Liver (tissue), 3 donors: Measurements from ENCODE around the gene MTHFD1L.

Source experiments
- EGR1 ChIP-seq, 2 donors: IDR thresholded peaks; 2 replicates each; pipeline ENCODE4 v1.6.1; 2016 to 2018; ENCODE audit warnings: antibody characterized with exemption in 2 of 2, low read depth in 2 of 2
- GABPA ChIP-seq, 2 donors: IDR thresholded peaks in 1 of 2; conservative IDR thresholded peaks in 1 of 2; 2 replicates each; pipeline ENCODE4 v1.6.1; 2016; ENCODE audit warnings: antibody characterized with exemption in 2 of 2, mild to moderate bottlenecking in 1 of 2, moderate library complexity in 1 of 2
- RAD21 ChIP-seq, 2 donors: IDR thresholded peaks; 2 replicates each; pipeline ENCODE4 v1.6.1; 2016; ENCODE audit warnings: antibody characterized with exemption in 2 of 2, mild to moderate bottlenecking in 2 of 2
- SP1 ChIP-seq: IDR thresholded peaks from 2 replicates; pipeline ENCODE4 v1.6.1; 2018; ENCODE audit warnings: antibody characterized with exemption, mild to moderate bottlenecking
- ZBTB33 ChIP-seq: IDR thresholded peaks from 2 replicates; pipeline ENCODE4 v1.6.1; 2016; ENCODE audit warnings: antibody characterized with exemption
- TF ChIP-seq, protein P1 (sequence below): IDR thresholded peaks from 2 replicates; pipeline ENCODE4 v1.6.1; 2016; ENCODE audit warnings: antibody characterized with exemption
- TF ChIP-seq, protein P2 (sequence below): fragments of 150-350 bp; IDR thresholded peaks from 2 replicates; pipeline ENCODE4 v1.5.1; 2017; ENCODE audit warnings: improper control_type of control experiment, low read depth, low read length; ENCODE audit not compliant: missing input control
- TF ChIP-seq, protein P3 (sequence below): IDR thresholded peaks from 2 replicates; pipeline ENCODE4 v1.6.1; 2016; ENCODE audit warnings: antibody characterized with exemption, mild to moderate bottlenecking
- donor health status: healthy.
- donor health status: healthy.

DNA sequence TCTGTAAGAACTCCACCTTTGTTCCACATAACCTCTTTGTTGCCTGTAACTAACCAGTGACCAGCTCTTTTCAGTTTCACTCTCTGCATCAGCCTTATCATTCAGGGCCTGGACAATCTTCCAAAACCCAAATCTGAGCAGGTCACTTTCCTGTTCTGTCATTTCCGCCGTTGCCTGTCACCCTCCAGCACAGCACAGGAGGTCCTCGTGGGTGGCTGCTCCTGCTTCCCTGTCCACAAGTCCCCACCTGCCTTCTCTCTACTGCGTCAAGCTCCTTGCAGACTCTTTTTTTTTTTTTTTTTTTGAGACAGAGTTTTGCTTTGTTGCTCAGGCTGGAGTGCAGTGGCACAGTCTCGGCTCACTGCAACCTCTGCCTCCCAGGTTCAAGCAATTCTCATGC, 73.9 kb downstream of the MTHFD1L start:
- TF ChIP-seq, protein P1, sequence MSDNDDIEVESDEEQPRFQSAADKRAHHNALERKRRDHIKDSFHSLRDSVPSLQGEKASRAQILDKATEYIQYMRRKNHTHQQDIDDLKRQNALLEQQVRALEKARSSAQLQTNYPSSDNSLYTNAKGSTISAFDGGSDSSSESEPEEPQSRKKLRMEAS: no peak
- TF ChIP-seq, protein P2, sequence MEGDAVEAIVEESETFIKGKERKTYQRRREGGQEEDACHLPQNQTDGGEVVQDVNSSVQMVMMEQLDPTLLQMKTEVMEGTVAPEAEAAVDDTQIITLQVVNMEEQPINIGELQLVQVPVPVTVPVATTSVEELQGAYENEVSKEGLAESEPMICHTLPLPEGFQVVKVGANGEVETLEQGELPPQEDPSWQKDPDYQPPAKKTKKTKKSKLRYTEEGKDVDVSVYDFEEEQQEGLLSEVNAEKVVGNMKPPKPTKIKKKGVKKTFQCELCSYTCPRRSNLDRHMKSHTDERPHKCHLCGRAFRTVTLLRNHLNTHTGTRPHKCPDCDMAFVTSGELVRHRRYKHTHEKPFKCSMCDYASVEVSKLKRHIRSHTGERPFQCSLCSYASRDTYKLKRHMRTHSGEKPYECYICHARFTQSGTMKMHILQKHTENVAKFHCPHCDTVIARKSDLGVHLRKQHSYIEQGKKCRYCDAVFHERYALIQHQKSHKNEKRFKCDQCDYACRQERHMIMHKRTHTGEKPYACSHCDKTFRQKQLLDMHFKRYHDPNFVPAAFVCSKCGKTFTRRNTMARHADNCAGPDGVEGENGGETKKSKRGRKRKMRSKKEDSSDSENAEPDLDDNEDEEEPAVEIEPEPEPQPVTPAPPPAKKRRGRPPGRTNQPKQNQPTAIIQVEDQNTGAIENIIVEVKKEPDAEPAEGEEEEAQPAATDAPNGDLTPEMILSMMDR: no peak
- TF ChIP-seq ZBTB33 (no peak), GABPA (IDR thresholded peaks at IDR 0.05 in 1 of 2, conservative IDR thresholded peaks at IDR 0.05 in 1 of 2) (no peak), RAD21 (IDR thresholded peaks at IDR 0.05) (no peak), SP1 (no peak), EGR1 (IDR thresholded peaks at IDR 0.05; ENCODE audit: low read depth in 2 of 2) (no peak)
- TF ChIP-seq, protein P3, sequence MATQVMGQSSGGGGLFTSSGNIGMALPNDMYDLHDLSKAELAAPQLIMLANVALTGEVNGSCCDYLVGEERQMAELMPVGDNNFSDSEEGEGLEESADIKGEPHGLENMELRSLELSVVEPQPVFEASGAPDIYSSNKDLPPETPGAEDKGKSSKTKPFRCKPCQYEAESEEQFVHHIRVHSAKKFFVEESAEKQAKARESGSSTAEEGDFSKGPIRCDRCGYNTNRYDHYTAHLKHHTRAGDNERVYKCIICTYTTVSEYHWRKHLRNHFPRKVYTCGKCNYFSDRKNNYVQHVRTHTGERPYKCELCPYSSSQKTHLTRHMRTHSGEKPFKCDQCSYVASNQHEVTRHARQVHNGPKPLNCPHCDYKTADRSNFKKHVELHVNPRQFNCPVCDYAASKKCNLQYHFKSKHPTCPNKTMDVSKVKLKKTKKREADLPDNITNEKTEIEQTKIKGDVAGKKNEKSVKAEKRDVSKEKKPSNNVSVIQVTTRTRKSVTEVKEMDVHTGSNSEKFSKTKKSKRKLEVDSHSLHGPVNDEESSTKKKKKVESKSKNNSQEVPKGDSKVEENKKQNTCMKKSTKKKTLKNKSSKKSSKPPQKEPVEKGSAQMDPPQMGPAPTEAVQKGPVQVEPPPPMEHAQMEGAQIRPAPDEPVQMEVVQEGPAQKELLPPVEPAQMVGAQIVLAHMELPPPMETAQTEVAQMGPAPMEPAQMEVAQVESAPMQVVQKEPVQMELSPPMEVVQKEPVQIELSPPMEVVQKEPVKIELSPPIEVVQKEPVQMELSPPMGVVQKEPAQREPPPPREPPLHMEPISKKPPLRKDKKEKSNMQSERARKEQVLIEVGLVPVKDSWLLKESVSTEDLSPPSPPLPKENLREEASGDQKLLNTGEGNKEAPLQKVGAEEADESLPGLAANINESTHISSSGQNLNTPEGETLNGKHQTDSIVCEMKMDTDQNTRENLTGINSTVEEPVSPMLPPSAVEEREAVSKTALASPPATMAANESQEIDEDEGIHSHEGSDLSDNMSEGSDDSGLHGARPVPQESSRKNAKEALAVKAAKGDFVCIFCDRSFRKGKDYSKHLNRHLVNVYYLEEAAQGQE: no peak
